ENCODE measurements around the gene SINHCAF.
"Not testable (repeated sequence)": the region's sequence is repeated elsewhere in the genome, so short reads cannot be mapped to it uniquely, and the experiment has no call there.

Gene SINHCAF

GRCh38 chr12:31259136-31259886 lies 66.6 kb downstream of the SINHCAF start:
- DNase-seq, result no peak

DNA sequence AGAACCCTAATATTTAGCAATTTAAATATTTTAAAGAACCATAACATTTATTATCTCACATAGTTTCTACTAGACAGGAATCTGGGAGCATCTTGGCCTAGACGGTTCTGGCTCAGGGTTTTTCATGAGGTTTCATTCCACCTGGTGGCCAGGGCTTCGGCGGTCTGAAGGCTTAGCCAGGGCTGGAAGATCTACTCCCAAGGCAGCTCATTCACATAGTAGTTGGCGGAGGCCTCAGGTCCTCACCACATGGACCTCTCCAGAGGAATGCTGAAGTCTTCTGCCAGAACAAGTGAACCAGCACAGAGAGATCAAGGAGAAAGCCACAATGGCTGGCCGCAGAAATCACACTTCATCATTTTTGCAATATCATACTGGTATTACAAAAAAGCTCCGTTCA lies 68.2 kb downstream of the SINHCAF start:
- DNase-seq, result no peak

GRCh38 chr12:31251707-31252611 lies 74.0 kb downstream of the SINHCAF start:
- DNase-seq, result not testable (repeated sequence)

GRCh38 chr12:31250179-31250578 lies 75.8 kb downstream of the SINHCAF start:
- no peak for DNase-seq

- DNase-seq, result no peak
These were observed 76.6 kb downstream of the SINHCAF start for GRCh38 chr12:31249356-31249755.

DNA sequence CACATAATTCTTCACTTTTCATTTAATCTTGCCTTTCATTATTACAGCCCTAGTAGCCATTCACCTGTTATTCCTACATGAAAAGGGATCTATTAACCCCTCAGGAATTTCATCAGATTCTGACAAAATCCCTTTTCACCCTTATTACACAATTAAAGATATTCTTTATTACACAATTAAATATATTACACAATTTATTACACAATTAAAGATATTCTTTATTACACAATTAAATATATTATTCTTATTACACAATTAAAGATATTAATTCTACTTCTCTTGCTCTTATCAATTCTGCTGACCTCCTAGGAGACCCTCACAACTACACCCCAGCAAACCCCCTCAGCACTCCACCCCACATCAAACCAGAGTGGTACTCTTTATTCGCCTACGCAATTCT lies 77.1 kb downstream of the SINHCAF start:
- no peak for DNase-seq

- no peak for DNase-seq
These were observed 77.6 kb downstream of the SINHCAF start for GRCh38 chr12:31248337-31248736.

GRCh38 chr12:31246470-31246850 lies 79.5 kb downstream of the SINHCAF start:
- DNase-seq, result no peak

- DNase-seq, result no peak
These were observed 80.0 kb downstream of the SINHCAF start for GRCh38 chr12:31245822-31246469.

GRCh38 chr12:31242418-31242817 lies 83.5 kb downstream of the SINHCAF start:
- DNase-seq, result not testable (repeated sequence)

DNA sequence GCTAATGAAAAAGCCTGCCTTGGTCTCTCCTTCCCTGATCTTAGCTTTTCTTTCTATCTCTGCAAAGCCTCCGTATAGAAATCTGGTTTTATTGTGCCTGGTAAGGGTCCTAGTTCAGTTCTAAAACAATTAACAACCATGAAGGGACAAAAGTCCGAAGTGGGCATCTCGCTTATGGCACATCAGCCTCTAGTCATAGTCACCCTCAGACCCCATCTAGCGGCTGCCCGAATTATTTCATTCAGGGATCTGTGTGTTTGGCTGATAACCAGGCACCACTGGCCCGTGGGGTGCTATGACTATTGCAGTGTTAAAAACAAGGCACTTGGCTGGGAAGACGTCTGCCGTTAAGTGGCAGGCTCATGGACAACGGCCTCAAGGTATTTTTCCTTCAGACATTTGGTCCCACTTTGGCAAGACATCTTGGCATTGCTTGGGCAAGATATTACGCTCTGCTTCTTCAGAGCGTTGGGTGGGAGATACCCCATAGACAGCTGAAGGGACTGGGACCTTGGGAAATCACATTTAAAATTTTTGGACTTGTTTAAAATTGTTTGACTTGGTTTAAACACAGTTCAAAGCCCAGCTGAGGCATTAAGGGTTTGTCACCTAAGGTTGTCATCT lies 87.1 kb downstream of the SINHCAF start:
- no peak for DNase-seq

DNA sequence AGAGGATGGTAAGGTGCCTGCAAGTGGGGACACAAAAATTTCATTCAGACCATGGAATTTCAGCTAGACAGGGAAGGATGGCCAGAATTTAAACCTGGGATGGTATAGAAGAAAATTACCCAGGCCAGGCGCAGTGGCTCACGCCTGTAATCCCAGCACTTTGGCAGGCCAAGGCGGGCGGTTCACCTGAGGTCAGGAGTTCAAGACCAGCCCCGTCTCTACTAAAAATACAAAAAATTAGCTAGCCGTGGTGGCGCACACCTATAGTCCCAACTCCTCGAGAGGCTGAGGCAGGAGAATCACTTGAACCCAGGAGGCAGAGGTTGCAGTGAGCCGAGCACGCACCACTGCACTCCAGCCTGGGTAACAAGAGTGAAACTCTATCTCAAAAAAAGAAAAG lies 87.6 kb downstream of the SINHCAF start:
- DNase-seq, result not testable (repeated sequence)

DNA sequence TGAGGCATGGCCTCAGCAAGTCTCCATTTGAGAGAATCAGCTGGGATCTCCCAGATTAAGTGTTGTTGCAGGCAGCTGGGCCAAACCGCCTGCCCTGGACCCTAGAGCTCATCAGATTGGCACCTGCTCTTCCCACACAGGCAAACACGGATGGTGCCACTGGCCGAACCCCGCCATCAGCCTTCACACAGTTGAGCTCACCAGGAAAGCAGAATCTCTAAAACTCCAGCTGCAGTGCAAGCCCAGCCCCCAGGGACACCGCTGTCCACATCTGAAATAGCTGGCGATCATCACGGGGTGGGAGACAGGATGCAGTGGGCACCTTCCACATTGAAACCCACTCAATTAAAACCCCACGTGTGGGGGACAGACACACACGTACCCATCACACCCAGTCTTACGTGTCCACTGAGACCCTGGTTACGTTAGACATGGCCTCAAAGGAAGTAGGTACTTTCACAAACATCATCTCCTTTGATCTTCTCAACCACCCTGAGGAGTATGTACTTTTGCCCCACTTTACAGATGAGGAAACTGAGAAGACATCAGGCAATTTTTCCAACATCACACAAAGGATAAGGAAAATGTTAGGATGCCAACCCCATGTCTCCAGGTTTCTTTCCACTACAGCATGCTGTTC lies 88.8 kb downstream of the SINHCAF start:
- DNase-seq, result no peak

GRCh38 chr12:31235868-31236395 lies 90.0 kb downstream of the SINHCAF start:
- no peak for DNase-seq

DNA sequence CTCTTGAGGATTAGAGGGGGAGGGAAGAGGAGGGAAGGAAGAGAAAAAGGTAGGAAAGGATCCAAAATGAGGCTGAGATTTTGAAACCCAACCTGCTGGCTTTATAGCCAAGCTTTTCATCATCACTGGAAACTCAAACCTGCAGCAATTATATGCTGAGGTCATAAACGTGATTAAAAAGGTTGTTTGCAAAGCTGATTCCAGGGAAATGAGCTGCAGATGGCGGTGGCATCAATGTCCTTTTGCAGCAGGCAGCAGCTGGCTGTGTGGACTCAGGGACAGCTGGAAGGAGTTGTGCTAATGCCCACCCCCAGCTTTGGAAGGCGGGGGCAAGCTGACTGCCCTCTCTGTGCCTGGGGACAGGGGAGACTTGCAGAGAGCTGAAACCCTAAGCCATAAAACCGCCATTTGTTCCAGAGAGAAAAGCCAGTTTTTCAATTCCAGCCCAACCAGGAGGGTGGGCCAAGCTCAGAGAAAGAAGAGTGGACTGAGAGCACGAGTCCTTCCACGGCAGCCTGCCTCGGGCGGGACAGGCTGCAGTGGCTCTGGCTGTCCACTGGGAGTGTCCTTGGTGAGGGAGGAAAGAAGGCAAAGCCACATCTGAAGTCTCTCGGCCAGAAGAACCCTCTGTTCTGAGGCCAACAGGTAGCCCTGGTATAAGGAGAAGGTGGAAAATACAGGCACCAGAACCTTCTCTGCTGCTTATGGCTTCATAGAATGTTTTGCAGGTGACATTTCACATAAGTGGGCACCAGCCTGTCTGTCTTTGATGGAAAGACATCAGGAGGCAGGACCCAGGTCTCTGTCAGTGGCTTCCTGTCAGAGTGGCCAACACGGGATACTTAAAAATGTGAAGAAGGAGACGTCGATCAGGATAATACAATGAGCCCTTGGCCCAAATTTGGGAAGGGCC lies 90.7 kb downstream of the SINHCAF start:
- DNase-seq, result peak; percentile 47

- DNase-seq, result no peak
These were observed 91.7 kb downstream of the SINHCAF start for GRCh38 chr12:31234053-31234840.

GRCh38 chr12:31233061-31233730 lies 92.8 kb downstream of the SINHCAF start:
- no peak for DNase-seq

- DNase-seq, result no peak
These were observed 93.5 kb downstream of the SINHCAF start for GRCh38 chr12:31232361-31232965.

Data from NCI-H510A (cell line).